Measurements from ENCODE around the gene CXCL13. TPM values are rescaled to one million over a fixed set of nuclear protein-coding genes. Genes with fewer than 3 reads are reported as not detected.

The CXCL13 gene, protein sequence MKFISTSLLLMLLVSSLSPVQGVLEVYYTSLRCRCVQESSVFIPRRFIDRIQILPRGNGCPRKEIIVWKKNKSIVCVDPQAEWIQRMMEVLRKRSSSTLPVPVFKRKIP
- total RNA-seq = not detected in 2 replicates

DNA sequence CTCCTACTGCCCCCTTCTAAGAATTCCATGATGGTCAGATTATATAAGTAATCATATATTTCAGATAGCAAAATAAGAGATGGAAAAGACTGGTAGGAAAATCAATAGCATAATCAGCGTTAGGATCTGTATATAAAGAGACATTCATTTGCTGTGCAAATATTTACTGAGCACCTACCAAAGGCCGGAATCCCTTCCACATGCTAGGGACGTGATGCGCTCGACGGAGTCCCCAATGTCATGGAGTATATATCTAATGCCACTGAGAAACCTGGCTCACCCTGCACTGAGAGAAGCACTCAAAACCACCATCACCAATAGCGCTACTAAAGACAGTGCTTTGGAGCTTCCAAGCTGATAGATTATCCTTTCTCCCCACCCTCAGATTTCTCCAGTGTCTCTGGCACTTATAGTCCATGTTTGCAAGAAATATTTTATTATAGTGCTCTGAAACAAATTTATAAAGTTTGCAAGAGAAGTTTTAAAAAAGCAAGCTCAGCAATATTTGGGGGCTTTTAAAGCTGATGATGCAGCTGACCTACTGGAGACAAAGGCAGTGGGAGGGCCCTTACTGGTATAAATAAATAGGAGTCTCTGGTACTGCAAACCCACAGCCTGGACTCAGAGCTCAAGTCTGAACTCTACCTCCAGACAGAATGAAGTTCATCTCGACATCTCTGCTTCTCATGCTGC is at the start of gene CXCL13:
Gene CXCL13, plus strand, starts transcription at position 611 of the 693 bp plus-strand sequence. Its CDS starts 46 bp downstream, at position 657.

Other genes with a start within 250 kb of the CXCL13 start
- gene CNOT6L, start 213.5 kb downstream of the CXCL13 start, total RNA-seq = 20.8 and 30.6 TPM in 2 replicates